Measurements from ENCODE around the gene FHAD1.
"Not testable (repeated sequence)": the region's sequence is repeated elsewhere in the genome, so short reads cannot be mapped to it uniquely, and the experiment has no call there.

The FHAD1 gene

DNA sequence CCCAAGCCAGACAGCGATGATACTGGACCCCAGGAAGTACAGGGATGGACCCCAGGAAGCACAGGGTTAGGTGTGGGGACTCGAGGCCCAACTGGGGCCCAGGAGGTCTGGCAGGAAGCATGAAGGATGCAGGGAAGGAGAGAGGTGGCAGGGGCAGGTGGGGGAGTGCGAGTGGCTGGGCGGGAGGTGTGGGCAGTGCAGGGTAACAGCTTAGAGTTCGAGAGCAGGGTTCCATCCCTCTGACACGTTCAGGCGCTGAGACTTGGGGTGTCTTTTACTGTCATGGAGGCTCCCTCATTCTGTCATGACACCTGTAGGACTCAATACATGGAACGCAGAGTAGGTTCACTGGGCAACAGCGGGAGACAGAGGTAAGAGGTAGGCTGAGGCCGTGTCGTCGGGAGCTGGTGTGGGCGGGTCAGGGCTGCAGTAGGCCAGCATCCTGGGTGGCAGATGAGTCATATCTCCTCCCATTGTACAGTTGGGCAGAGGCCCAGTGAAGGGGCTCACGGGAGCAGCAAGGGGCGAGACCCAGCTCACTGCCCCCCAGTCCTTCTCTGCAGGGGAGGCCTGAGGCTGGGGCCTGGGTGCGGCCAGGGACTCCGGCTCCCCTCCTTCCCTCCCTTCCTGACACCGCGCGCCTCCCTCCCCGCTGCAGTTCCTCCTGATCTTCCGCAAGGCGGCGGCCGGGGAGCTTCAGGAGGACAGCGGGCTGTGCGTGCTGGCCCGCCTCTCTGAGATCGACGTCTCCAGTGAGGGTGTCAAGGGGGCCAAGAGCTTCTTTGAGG, 179.7 kb downstream of the FHAD1 start:
- no peak for DNase-seq (ENCODE audit: low read depth)
- TF ChIP-seq CTCF (IDR thresholded peaks at IDR 0.05; ENCODE audit: control insufficient read depth, extremely low read depth, insufficient read depth): no peak
- H3K4me3 ChIP-seq (ENCODE audit: low read depth, low read length): no peak overlapping the region

DNA sequence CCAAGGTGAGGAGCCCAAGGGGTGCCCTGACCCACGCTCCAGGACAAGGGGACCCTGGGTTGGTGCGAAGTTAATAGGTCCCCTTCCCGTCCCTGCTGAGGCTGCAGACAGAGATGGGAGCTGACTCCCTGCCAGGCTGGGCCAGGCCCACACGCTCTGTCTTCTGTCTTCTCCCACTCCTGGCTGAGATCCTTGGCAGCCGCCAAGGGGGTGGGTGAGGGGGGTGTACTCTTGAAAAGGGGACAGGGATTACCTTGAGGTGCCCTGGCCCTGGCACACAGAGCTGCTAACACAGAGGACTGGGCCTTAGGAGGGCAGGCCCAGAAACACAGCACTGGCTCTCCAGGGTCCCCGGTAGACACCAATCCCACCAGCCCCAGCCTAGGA, 180.2 kb downstream of the FHAD1 start:
- no peak for TF ChIP-seq CTCF (IDR thresholded peaks at IDR 0.05; ENCODE audit: control insufficient read depth, extremely low read depth, insufficient read depth)
- H3K4me3 ChIP-seq (ENCODE audit: low read depth, low read length): no peak overlapping the region
- DNase-seq (ENCODE audit: low read depth): no peak

DNA sequence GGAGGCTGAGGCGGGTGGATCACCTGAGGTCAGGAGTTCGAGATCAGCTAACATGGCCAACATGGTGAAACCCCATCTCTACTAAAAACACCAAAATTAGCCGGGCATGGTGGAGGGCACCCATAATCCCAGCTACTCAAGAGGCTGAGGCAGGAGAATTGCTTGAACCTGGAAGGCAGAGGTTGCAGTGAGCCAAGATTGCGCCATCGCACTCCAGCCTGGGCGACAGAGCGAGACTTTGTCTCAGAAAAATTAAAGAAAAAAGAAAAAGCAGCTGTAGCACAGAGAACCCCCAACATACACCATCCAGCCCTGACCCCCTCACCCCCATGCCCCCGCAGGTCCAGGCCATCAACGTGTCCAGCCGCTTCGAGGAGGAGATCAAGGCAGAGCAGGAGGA, 181.2 kb downstream of the FHAD1 start:
- not testable (repeated sequence) for H3K4me3 ChIP-seq (ENCODE audit: low read depth, low read length)

DNA sequence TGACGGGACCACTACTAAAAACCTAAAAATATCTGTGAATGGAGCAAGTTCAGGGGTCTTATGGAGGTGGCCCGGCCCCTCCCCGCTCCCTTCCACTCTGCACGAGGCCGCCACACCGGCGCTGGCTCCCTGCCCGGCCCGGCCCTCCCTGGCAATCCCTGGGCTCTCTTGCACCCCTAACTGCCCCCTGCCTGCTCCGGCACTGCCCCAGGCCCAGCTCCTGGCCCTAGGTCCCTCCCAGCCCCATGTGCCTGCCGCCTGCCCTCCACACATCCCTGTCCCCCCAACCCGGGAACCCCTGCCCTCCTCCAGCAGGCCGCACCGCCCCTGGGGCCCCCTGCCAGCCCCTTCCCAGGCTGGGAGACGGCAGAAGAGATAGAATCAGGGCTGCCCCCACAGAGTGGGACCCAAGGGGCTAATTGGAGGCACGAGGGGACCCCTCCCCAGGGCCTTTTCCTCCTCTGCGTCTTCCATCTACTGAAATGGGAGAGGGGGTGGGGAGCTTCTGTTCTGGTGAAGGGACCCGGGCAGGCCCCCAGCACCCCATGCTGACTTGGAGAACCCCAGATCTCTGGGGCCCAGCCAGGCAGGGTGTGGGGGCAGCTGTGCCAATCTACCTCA, 181.9 kb downstream of the FHAD1 start:
- DNase-seq (ENCODE audit: low read depth): no peak
- H3K4me3 ChIP-seq (ENCODE audit: low read depth, low read length): no peak overlapping the region

More for the DNA sequence above, 181.2 kb downstream of the FHAD1 start:
- not testable (repeated sequence) for DNase-seq (ENCODE audit: low read depth)

GRCh38 chr1:15429701-15430149, 182.7 kb downstream of the FHAD1 start:
- no peak for DNase-seq (ENCODE audit: low read depth)
- H3K4me3 ChIP-seq (ENCODE audit: low read depth, low read length): no peak overlapping the region
- no peak for TF ChIP-seq CTCF (IDR thresholded peaks at IDR 0.05; ENCODE audit: control insufficient read depth, extremely low read depth, insufficient read depth)

More for the DNA sequence above, 181.9 kb downstream of the FHAD1 start:
- no peak for TF ChIP-seq CTCF (IDR thresholded peaks at IDR 0.05; ENCODE audit: control insufficient read depth, extremely low read depth, insufficient read depth)

DNA sequence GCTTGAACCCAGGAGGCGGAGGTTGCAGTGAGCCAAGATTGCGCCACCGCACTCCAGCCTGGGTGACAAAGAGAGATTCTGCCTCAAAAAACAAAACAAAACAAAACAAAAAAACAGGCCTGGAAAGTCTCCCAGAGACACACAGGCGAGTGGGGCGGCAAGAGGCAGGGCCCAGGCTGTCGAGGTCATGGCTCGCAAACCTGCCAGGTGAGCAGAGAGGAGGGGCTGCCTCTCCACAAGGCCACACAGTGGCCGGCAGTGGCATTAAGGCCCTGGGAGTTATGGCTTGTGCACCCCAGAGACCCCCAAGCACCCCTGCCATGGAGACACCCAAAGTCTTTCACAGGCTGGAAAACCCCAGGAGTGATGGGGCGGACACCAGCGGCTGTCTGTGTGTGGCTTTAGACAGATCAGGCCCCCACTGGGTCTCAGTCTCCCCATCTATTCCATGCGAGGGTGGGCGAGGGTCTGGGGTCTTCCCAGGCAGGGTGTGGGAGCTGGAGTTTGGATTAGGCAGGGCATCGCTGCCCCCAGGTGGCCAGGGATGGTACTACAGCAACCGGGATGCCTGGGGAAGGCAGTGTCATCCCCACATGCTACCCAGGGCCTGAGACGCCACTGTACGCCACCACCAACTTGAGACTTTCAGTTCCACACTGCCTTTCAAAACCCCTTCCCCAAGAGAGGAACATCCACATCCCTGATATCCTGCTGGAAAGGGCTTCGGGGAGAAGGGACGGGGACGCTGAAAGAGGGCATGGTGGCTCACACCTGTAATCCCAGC, 184.0 kb downstream of the FHAD1 start:
- DNase-seq (ENCODE audit: low read depth): no peak
- peak; percentile 74 for TF ChIP-seq CTCF (IDR thresholded peaks at IDR 0.05; ENCODE audit: control insufficient read depth, extremely low read depth, insufficient read depth)
- no peak overlapping the region for H3K4me3 ChIP-seq (ENCODE audit: low read depth, low read length)

- DNase-seq (ENCODE audit: low read depth): no peak
- H3K4me3 ChIP-seq (ENCODE audit: low read depth, low read length): no peak overlapping the region
- TF ChIP-seq CTCF (IDR thresholded peaks at IDR 0.05; ENCODE audit: control insufficient read depth, extremely low read depth, insufficient read depth): no peak
Observed at GRCh38 chr1:15431571-15431948, 184.5 kb downstream of the FHAD1 start.
